Neutrophil (primary cell): Measurements from ENCODE around the gene GAPDH.
"Not testable (repeated sequence)": the region's sequence is repeated elsewhere in the genome, so short reads cannot be mapped to it uniquely, and the experiment has no call there.

Experiments used
- H3K27ac ChIP-seq: fragments of 200-600 bp; sonication (generic); 2 replicates; pipeline ENCODE4 v1.5.1; 2016; ENCODE audit warnings: mild to moderate bottlenecking, moderate library complexity
- H3K27me3 ChIP-seq: fragments of 200-600 bp; sonication (generic); 2 replicates; pipeline ENCODE4 v1.6.0; 2016; ENCODE audit warnings: mild to moderate bottlenecking
- H3K36me3 ChIP-seq: fragments of 200-600 bp; sonication (generic); 2 replicates; pipeline ENCODE4 v1.5.1; 2017
- H3K4me1 ChIP-seq, 2 experiments: fragments of 200-600 bp in 1 of 2; sonication (generic) in 1 of 2; 1 replicate in 1 of 2; 2 replicates in 1 of 2; pipeline versions ENCODE4 v1.5.1 to v1.6.1; 2013 to 2016; ENCODE audit warnings: low read depth in 1 of 2, low read length in 1 of 2, mild to moderate bottlenecking in 1 of 2, moderate library complexity in 1 of 2; ENCODE audit not compliant: control insufficient read depth in 1 of 2, insufficient read depth in 1 of 2
- H3K4me3 ChIP-seq, 2 experiments: fragments of 200-600 bp in 1 of 2; sonication (generic) in 1 of 2; 1 replicate in 1 of 2; 2 replicates in 1 of 2; pipeline ENCODE4 v1.5.1; 2013 to 2016; ENCODE audit warnings: low read depth in 1 of 2, low read length in 1 of 2, mild to moderate bottlenecking in 1 of 2, moderate library complexity in 1 of 2
- H3K9me3 ChIP-seq: fragments of 200-600 bp; sonication (generic); 2 replicates; pipeline ENCODE4 v1.5.1; 2016
- CTCF ChIP-seq: fragments of 200-600 bp; sonication (generic); IDR thresholded peaks from 2 replicates; pipeline ENCODE4 v1.5.1; 2016; ENCODE audit warnings: antibody characterized with exemption

Gene GAPDH

GRCh38 chr12:6574576-6575295 is 40.4 kb downstream of the GAPDH start:
- no peak overlapping the region for H3K4me3 ChIP-seq
- H3K36me3 ChIP-seq, result peaks cover 95% of the 10 kb centered on the region
- no peaks in the 10 kb centered on the region for H3K4me1 ChIP-seq
- no peaks in the 10 kb centered on the region for H3K27me3 ChIP-seq
- no peak for TF ChIP-seq CTCF
- H3K9me3 ChIP-seq, result no peaks in the 10 kb centered on the region
- H3K27ac ChIP-seq, result no peak overlapping the region

GRCh38 chr12:6575648-6576047 is 41.3 kb downstream of the GAPDH start:
- TF ChIP-seq CTCF, result no peak
- no peak overlapping the region for H3K4me3 ChIP-seq
- H3K27me3 ChIP-seq, result no peaks in the 10 kb centered on the region
- H3K36me3 ChIP-seq, result peaks cover 96% of the 10 kb centered on the region
- H3K9me3 ChIP-seq, result no peaks in the 10 kb centered on the region
- H3K4me1 ChIP-seq, result no peaks in the 10 kb centered on the region
- no peak overlapping the region for H3K27ac ChIP-seq

GRCh38 chr12:6582196-6582595 is 47.9 kb downstream of the GAPDH start:
- no peaks in the 10 kb centered on the region for H3K27me3 ChIP-seq
- peaks cover 98% of the 10 kb centered on the region for H3K36me3 ChIP-seq
- no peak overlapping the region for H3K4me3 ChIP-seq
- no peak overlapping the region for H3K27ac ChIP-seq
- no peak for TF ChIP-seq CTCF
- no peaks in the 10 kb centered on the region for H3K4me1 ChIP-seq
- no peaks in the 10 kb centered on the region for H3K9me3 ChIP-seq

- no peaks in the 10 kb centered on the region for H3K27me3 ChIP-seq
- no peak overlapping the region for H3K4me3 ChIP-seq
- H3K36me3 ChIP-seq, result peaks cover 98% of the 10 kb centered on the region
- H3K27ac ChIP-seq, result no peak overlapping the region
- no peaks in the 10 kb centered on the region for H3K9me3 ChIP-seq
- no peaks in the 10 kb centered on the region for H3K4me1 ChIP-seq
- no peak for TF ChIP-seq CTCF
These were observed 48.6 kb downstream of the GAPDH start for GRCh38 chr12:6582959-6583358.

GRCh38 chr12:6584293-6584692 is 50.0 kb downstream of the GAPDH start:
- no peak for TF ChIP-seq CTCF
- Histone ChIP-seq H3K36me3 (peaks cover 98% of the 10 kb centered on the region), H3K27ac (no peak overlapping the region), H3K4me1 (no peaks in the 10 kb centered on the region), H3K27me3 (no peaks in the 10 kb centered on the region), H3K4me3 (no peak overlapping the region), H3K9me3 (no peaks in the 10 kb centered on the region)

- H3K4me3 ChIP-seq, H3K27ac ChIP-seq, H3K9me3 ChIP-seq, H3K4me1 ChIP-seq, H3K27me3 ChIP-seq: not testable (repeated sequence)
- peaks cover 99% of the 10 kb centered on the region for H3K36me3 ChIP-seq
These were observed 52.3 kb downstream of the GAPDH start for GRCh38 chr12:6586569-6586968.
